T-cell (primary cell): ENCODE data around the gene CSF1R. TPM values are rescaled to one million over a fixed set of nuclear protein-coding genes. Genes with fewer than 3 reads are reported as not detected.

ENCODE experiments used
- ATAC-seq, 4 experiments: fragments of 200-7000 bp in 3 of 4; fragments of 150-1000 bp in 1 of 4; cut with Tn5 transposase; replicated peaks in 1 of 4; 1 replicate in 3 of 4; 2 replicates in 1 of 4; pipeline ENCODE4 v1.10.0; 2021; ENCODE audit warnings: moderate library complexity in 3 of 4, mild to moderate bottlenecking in 2 of 4, moderate number of reproducible peaks in 1 of 4
- CTCF ChIA-PET, 2 donors: fragments of 300-600 bp; sonication (Branson Sonifier 250); formaldehyde crosslinking; loops; one replicate each; lab custom pipeline; 2022; ENCODE audit warnings: antibody characterized with exemption in 2 of 2; lab: Charles Lee
- POLR2A ChIA-PET, 2 donors: fragments of 300-600 bp; sonication (Branson Sonifier 250); formaldehyde crosslinking; loops; one replicate each; lab custom pipeline; 2022; ENCODE audit warnings: antibody characterized with exemption in 2 of 2; lab: Charles Lee
- DNase-seq, 35 experiments: peaks; one replicate each; pipeline versions ENCODE4 v3.0.0 to v3.0.0-alpha.2; 2013 to 2023
- H3K27ac ChIP-seq: one replicate; pipeline ENCODE4 v1.5.1; 2013; ENCODE audit warnings: low read length
- H3K27me3 ChIP-seq, 2 experiments: replicated peaks in 1 of 2; 1 replicate in 1 of 2; 2 replicates in 1 of 2; pipeline versions ENCODE4 v1.6.1 to v1.7.0; 2013; ENCODE audit warnings: low read length in 1 of 2, mixed read lengths in 1 of 2; ENCODE audit not compliant: control insufficient read depth in 2 of 2, insufficient read depth in 2 of 2; ENCODE audit errors: extremely low read depth in 1 of 2
- H3K36me3 ChIP-seq, 2 donors: 1 replicate in 1 of 2; 2 replicates in 1 of 2; pipeline versions ENCODE4 v1.6.1 to v1.7.0; 2013; ENCODE audit warnings: low read length in 1 of 2; ENCODE audit not compliant: control insufficient read depth in 2 of 2, insufficient read depth in 1 of 2; ENCODE audit errors: extremely low read depth in 1 of 2
- H3K4me1 ChIP-seq, 2 experiments: 1 replicate in 1 of 2; 2 replicates in 1 of 2; pipeline versions ENCODE4 v1.6.1 to v1.7.0; 2013; ENCODE audit warnings: low read length in 2 of 2, mixed read lengths in 1 of 2; ENCODE audit not compliant: insufficient read depth in 2 of 2, control insufficient read depth in 1 of 2; ENCODE audit errors: extremely low read depth in 1 of 2
- H3K4me3 ChIP-seq, 2 donors: 1 replicate in 1 of 2; 2 replicates in 1 of 2; pipeline versions ENCODE4 v1.5.1 to v1.7.0; 2013; ENCODE audit warnings: mild to moderate bottlenecking in 2 of 2, low read length in 1 of 2, moderate library complexity in 1 of 2; ENCODE audit not compliant: control insufficient read depth in 1 of 2; ENCODE audit errors: extremely low read depth in 1 of 2
- H3K9me3 ChIP-seq: 2 replicates; pipeline ENCODE4 v1.7.0; 2013
- H3K27ac Mint-ChIP-seq, 2 donors: one replicate each; pipeline ENCODE4 v1.8.0; 2020 to 2021; ENCODE audit warnings: mild to moderate bottlenecking in 2 of 2, mixed read lengths in 2 of 2
- H3K27me3 Mint-ChIP-seq, 2 donors: one replicate each; pipeline ENCODE4 v1.8.0; 2021 to 2022; ENCODE audit warnings: mixed read lengths in 2 of 2
- H3K36me3 Mint-ChIP-seq: one replicate; pipeline ENCODE4 v1.8.0; 2021; ENCODE audit warnings: mixed read lengths
- H3K4me1 Mint-ChIP-seq, 3 donors: one replicate each; pipeline ENCODE4 v1.8.0; 2020 to 2022; ENCODE audit warnings: mixed read lengths in 3 of 3, mild to moderate bottlenecking in 1 of 3
- H3K4me3 Mint-ChIP-seq, 3 donors: one replicate each; pipeline ENCODE4 v1.8.0; 2020 to 2022; ENCODE audit warnings: mild to moderate bottlenecking in 3 of 3, mixed read lengths in 3 of 3, moderate library complexity in 3 of 3
- H3K9me3 Mint-ChIP-seq, 3 donors: one replicate each; pipeline ENCODE4 v1.8.0; 2020 to 2022; ENCODE audit warnings: mixed read lengths in 3 of 3
- whole genome bisulfite sequencing: methylation state at CpG from one replicate; pipeline ENCODE4 v1.1.5; 2013; ENCODE audit warnings: missing lambda C conversion rate; ENCODE audit not compliant: insufficient coverage; 5-methylcytosine and 5-hydroxymethylcytosine counted together
- total RNA-seq, 35 experiments: library from RNA in 6 of 35; stranded (reverse) in 6 of 35; fragments of 120-200 nt in 1 of 35; gene quantifications; one replicate each; pipeline versions ENCODE4 v1.2.1 to v1.2.4 and lab custom pipeline; 2013 to 2026

The CSF1R gene
- total RNA-seq, 5 donors from 2014 or later (not counting 1 experiment from before 2014, with no cell fraction given) = 0.36 to 0.95 (median 0.58) TPM; not detected in 1

GRCh38 chr5:150021491-150022157, 64.7 kb downstream of the CSF1R start:
- H3K9me3 Mint-ChIP-seq = no peaks in the 10 kb centered on the region
- no peaks in the 10 kb centered on the region for H3K27me3 Mint-ChIP-seq
- WGBS = 97% methylated on average over 12 of the region's 13 CpGs
- POLR2A ChIA-PET = no interaction called here
- no peak overlapping the region for H3K4me3 Mint-ChIP-seq
- peaks cover 72% of the 10 kb centered on the region for H3K36me3 Mint-ChIP-seq
- CTCF ChIA-PET = no interaction called here
- H3K4me1 Mint-ChIP-seq = peaks cover 0 to 11% (median 4%) of the 10 kb centered on the region in 3 donors
- Histone ChIP-seq H3K4me1 (no peaks in the 10 kb centered on the region), H3K9me3 (no peaks in the 10 kb centered on the region), H3K4me3 (no peak overlapping the region), H3K27ac (no peak overlapping the region), H3K27me3 (no peaks in the 10 kb centered on the region), H3K36me3 (peaks cover 16 to 85% of the 10 kb centered on the region in 2 donors)
- H3K27ac Mint-ChIP-seq = peak overlapping the region in 1 of 2 donors; percentile 65
- ATAC-seq (no peak), DNase-seq (no peak)

GRCh38 chr5:150020249-150020648, 66.1 kb downstream of the CSF1R start:
- DNase-seq (no peak), ATAC-seq (no peak)
- H3K4me1 Mint-ChIP-seq = peaks cover 0 to 11% (median 4%) of the 10 kb centered on the region in 3 donors
- H3K4me3 Mint-ChIP-seq = no peak overlapping the region
- no peak overlapping the region for H3K27ac Mint-ChIP-seq
- Histone ChIP-seq H3K9me3 (no peaks in the 10 kb centered on the region), H3K4me3 (no peak overlapping the region), H3K27ac (no peak overlapping the region), H3K36me3 (peaks cover 13 to 86% of the 10 kb centered on the region in 2 donors), H3K4me1 (no peaks in the 10 kb centered on the region), H3K27me3 (no peaks in the 10 kb centered on the region)
- peaks cover 78% of the 10 kb centered on the region for H3K36me3 Mint-ChIP-seq
- ChIA-PET CTCF (interaction anchor here in 1 of 2 donors (0.6 kb wide), 1 partner anchor 157 kb away, joined by 3 read pairs; no protein-coding TSS in a partner anchor), POLR2A (no interaction called here)
- peaks cover 0 to 6% (median 2%) of the 10 kb centered on the region in 3 donors for H3K9me3 Mint-ChIP-seq
- no CpG with 5 or more reads among the region's 1 CpG for WGBS
- H3K27me3 Mint-ChIP-seq = no peaks in the 10 kb centered on the region

- Histone ChIP-seq H3K36me3 (peaks cover 12 to 90% of the 10 kb centered on the region in 2 donors), H3K4me1 (no peaks in the 10 kb centered on the region), H3K4me3 (no peak overlapping the region), H3K9me3 (no peaks in the 10 kb centered on the region), H3K27ac (no peak overlapping the region), H3K27me3 (no peaks in the 10 kb centered on the region)
- H3K27me3 Mint-ChIP-seq = no peaks in the 10 kb centered on the region
- H3K27ac Mint-ChIP-seq = no peak overlapping the region
- POLR2A ChIA-PET = interaction anchor here in 1 of 2 donors (0.6 kb wide), 1 partner anchor 69 kb away, joined by 4 read pairs; no protein-coding TSS in a partner anchor
- H3K9me3 Mint-ChIP-seq = peaks cover 0 to 6% (median 2%) of the 10 kb centered on the region in 3 donors
- ATAC-seq (no peak), DNase-seq (no peak)
- no CpG with 5 or more reads among the region's 6 CpGs for WGBS
- peaks cover 0 to 14% (median 5%) of the 10 kb centered on the region in 3 donors for H3K4me1 Mint-ChIP-seq
- no peak overlapping the region for H3K4me3 Mint-ChIP-seq
- peaks cover 92% of the 10 kb centered on the region for H3K36me3 Mint-ChIP-seq
- CTCF ChIA-PET = interaction anchor here in 1 of 2 donors (0.6 kb wide), 1 partner anchor 14 kb away, joined by 4 read pairs; no protein-coding TSS in a partner anchor
Observed at GRCh38 chr5:150017226-150018005, 68.9 kb downstream of the CSF1R start.

- Histone ChIP-seq H3K9me3 (no peaks in the 10 kb centered on the region), H3K4me3 (no peak overlapping the region), H3K36me3 (peaks cover 13 to 88% of the 10 kb centered on the region in 2 donors), H3K4me1 (no peaks in the 10 kb centered on the region), H3K27me3 (no peaks in the 10 kb centered on the region), H3K27ac (no peak overlapping the region)
- Mint-ChIP-seq H3K4me3 (no peak overlapping the region), H3K9me3 (peaks cover 0 to 6% (median 2%) of the 10 kb centered on the region in 3 donors), H3K27ac (no peak overlapping the region), H3K4me1 (peaks cover 0 to 7% (median 5%) of the 10 kb centered on the region in 3 donors), H3K27me3 (no peaks in the 10 kb centered on the region), H3K36me3 (peaks cover 89% of the 10 kb centered on the region)
- POLR2A ChIA-PET = no interaction called here
- no peak for DNase-seq
- CTCF ChIA-PET = interaction anchor here in 1 of 2 donors (0.7 kb wide), 1 partner anchor 14 kb away, joined by 3 read pairs; no protein-coding TSS in a partner anchor
- no peak for ATAC-seq
Observed at GRCh38 chr5:150016537-150016936, 69.8 kb downstream of the CSF1R start.

- Mint-ChIP-seq H3K27me3 (no peaks in the 10 kb centered on the region), H3K27ac (no peak overlapping the region), H3K4me1 (peaks cover 0 to 5% (median 5%) of the 10 kb centered on the region in 3 donors), H3K4me3 (no peak overlapping the region), H3K9me3 (peaks cover 0 to 6% (median 2%) of the 10 kb centered on the region in 3 donors), H3K36me3 (peaks cover 91% of the 10 kb centered on the region)
- no peak overlapping the region for H3K27ac ChIP-seq
- peaks cover 13 to 86% of the 10 kb centered on the region in 2 donors for H3K36me3 ChIP-seq
- no CpG with 5 or more reads among the region's 3 CpGs for WGBS
- ATAC-seq = no peak
- H3K4me3 ChIP-seq = no peak overlapping the region
- H3K4me1 ChIP-seq = no peaks in the 10 kb centered on the region
- CTCF ChIA-PET = no interaction called here
- POLR2A ChIA-PET = no interaction called here
- no peaks in the 10 kb centered on the region for H3K9me3 ChIP-seq
- no peaks in the 10 kb centered on the region for H3K27me3 ChIP-seq
- DNase-seq = no peak
Observed at GRCh38 chr5:150015415-150015814, 70.9 kb downstream of the CSF1R start.

- no peak overlapping the region for H3K27ac Mint-ChIP-seq
- no peaks in the 10 kb centered on the region for H3K27me3 ChIP-seq
- no peak overlapping the region for H3K27ac ChIP-seq
- H3K36me3 ChIP-seq = peaks cover 13 to 86% of the 10 kb centered on the region in 2 donors
- H3K4me3 Mint-ChIP-seq = no peak overlapping the region
- peaks cover 0 to 6% (median 2%) of the 10 kb centered on the region in 3 donors for H3K9me3 Mint-ChIP-seq
- WGBS = 60% methylated on average over 1 of the region's 3 CpGs
- no peak for DNase-seq
- peaks cover 0 to 5% (median 5%) of the 10 kb centered on the region in 3 donors for H3K4me1 Mint-ChIP-seq
- no peaks in the 10 kb centered on the region for H3K4me1 ChIP-seq
- no peak for ATAC-seq
- peaks cover 88% of the 10 kb centered on the region for H3K36me3 Mint-ChIP-seq
- POLR2A ChIA-PET = no interaction called here
- CTCF ChIA-PET = no interaction called here
- H3K4me3 ChIP-seq = no peak overlapping the region
- H3K27me3 Mint-ChIP-seq = no peaks in the 10 kb centered on the region
- no peaks in the 10 kb centered on the region for H3K9me3 ChIP-seq
Observed at GRCh38 chr5:150014456-150014855, 71.9 kb downstream of the CSF1R start.
